Lower lobe of right lung (tissue), 2 donors: ENCODE results near the gene DUSP10. TPM values are rescaled to one million over a fixed set of nuclear protein-coding genes. Genes with fewer than 3 reads are reported as not detected.

ENCODE experiments used
- ATAC-seq, 2 donors: fragments of 200-7000 bp; cut with Tn5 transposase; one replicate each; pipeline ENCODE4 v1.9.1; 2020 to 2022; ENCODE audit warnings: mild to moderate bottlenecking in 2 of 2, moderate library complexity in 2 of 2
- DNase-seq: peaks from one replicate; pipeline ENCODE4 v3.0.0-alpha.2; 2020
- H3K27ac ChIP-seq: fragments of 200-600 bp; one replicate; pipeline ENCODE4 v1.8.0; 2022
- H3K27me3 ChIP-seq: fragments of 200-600 bp; one replicate; pipeline ENCODE4 v1.8.0; 2022; ENCODE audit warnings: low read depth
- H3K36me3 ChIP-seq: fragments of 200-600 bp; one replicate; pipeline ENCODE4 v1.8.0; 2022; ENCODE audit warnings: mild to moderate bottlenecking
- H3K4me1 ChIP-seq: fragments of 200-600 bp; one replicate; pipeline ENCODE4 v1.8.0; 2022
- H3K4me3 ChIP-seq: fragments of 200-600 bp; one replicate; pipeline ENCODE4 v1.8.0; 2022; ENCODE audit warnings: mild to moderate bottlenecking
- H3K9me3 ChIP-seq: fragments of 200-600 bp; one replicate; pipeline ENCODE4 v1.8.0; 2022
- intact Hi-C: fragments of 100-400 bp; cut with DNase I; formaldehyde crosslinking; loops from one replicate; pipeline ENCODE4 v1.11.0; 2022
- total RNA-seq: library from RNA; stranded (reverse); fragmentation: NEBNext Ultra II Directional; extraction: Animal tissue kit (Norgen Biotek cat#: 25700); gene quantifications from one replicate; pipeline ENCODE4 v1.2.1, GENCODE V29; 2021
- TF ChIP-seq, protein P1 (sequence below): fragments of 200-600 bp; IDR thresholded peaks from one replicate; pipeline ENCODE4 v1.8.0; 2022; ENCODE audit warnings: antibody characterized with exemption, mild to moderate bottlenecking
- donor health status: DM: no; HTN: yes; CAD: no; lungs with severe emphysema.

The DUSP10 gene
- total RNA-seq, 1 donor from 2014 or later, result 8.7 TPM

DNA sequence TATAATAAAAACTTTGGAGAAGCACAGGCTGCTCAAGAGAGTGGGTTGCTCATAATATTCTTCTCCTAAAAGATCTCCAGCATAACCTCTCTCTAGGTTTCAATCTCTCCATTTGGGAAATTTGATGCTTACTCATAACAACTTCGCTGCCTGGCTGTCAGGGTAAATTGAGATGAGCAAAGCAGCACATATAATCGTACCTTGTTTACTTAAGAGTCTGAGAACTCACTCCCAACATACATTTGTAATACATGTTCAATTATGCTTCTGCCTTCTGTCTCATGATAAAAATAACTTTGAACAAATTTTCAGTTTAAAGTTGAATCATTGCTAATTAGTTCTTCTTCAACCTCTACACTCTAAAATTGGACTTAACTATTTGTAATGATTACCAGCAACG is 68.9 kb downstream of the DUSP10 start:
- no peak for DNase-seq
- Histone ChIP-seq H3K27ac (no peak overlapping the region), H3K4me3 (no peak overlapping the region), H3K9me3 (no peaks in the 10 kb centered on the region), H3K36me3 (no peaks in the 10 kb centered on the region), H3K4me1 (no peaks in the 10 kb centered on the region), H3K27me3 (no peaks in the 10 kb centered on the region)
- intact Hi-C loops, result no loop called here
- TF ChIP-seq, protein P1, sequence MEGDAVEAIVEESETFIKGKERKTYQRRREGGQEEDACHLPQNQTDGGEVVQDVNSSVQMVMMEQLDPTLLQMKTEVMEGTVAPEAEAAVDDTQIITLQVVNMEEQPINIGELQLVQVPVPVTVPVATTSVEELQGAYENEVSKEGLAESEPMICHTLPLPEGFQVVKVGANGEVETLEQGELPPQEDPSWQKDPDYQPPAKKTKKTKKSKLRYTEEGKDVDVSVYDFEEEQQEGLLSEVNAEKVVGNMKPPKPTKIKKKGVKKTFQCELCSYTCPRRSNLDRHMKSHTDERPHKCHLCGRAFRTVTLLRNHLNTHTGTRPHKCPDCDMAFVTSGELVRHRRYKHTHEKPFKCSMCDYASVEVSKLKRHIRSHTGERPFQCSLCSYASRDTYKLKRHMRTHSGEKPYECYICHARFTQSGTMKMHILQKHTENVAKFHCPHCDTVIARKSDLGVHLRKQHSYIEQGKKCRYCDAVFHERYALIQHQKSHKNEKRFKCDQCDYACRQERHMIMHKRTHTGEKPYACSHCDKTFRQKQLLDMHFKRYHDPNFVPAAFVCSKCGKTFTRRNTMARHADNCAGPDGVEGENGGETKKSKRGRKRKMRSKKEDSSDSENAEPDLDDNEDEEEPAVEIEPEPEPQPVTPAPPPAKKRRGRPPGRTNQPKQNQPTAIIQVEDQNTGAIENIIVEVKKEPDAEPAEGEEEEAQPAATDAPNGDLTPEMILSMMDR, result no peak
- ATAC-seq, result no peak

GRCh38 chr1:221672239-221672645 is 69.6 kb downstream of the DUSP10 start:
- no peak overlapping the region for H3K27ac ChIP-seq
- no peaks in the 10 kb centered on the region for H3K9me3 ChIP-seq
- no peaks in the 10 kb centered on the region for H3K27me3 ChIP-seq
- intact Hi-C loops, result no loop called here
- H3K4me3 ChIP-seq, result no peak overlapping the region
- H3K36me3 ChIP-seq, result no peaks in the 10 kb centered on the region
- TF ChIP-seq, protein P1, result no peak
- H3K4me1 ChIP-seq, result no peaks in the 10 kb centered on the region
- no peak for DNase-seq
- ATAC-seq, result no peak

GRCh38 chr1:221670081-221670480 is 71.8 kb downstream of the DUSP10 start:
- DNase-seq, result no peak
- ATAC-seq, result no peak

GRCh38 chr1:221669441-221669840 is 72.4 kb downstream of the DUSP10 start:
- H3K27ac ChIP-seq, result no peak overlapping the region
- no peaks in the 10 kb centered on the region for H3K9me3 ChIP-seq
- ATAC-seq (no peak), DNase-seq (no peak)
- no peaks in the 10 kb centered on the region for H3K36me3 ChIP-seq
- intact Hi-C loops, result no loop called here
- TF ChIP-seq, protein P1, result no peak
- H3K27me3 ChIP-seq, result no peaks in the 10 kb centered on the region
- no peaks in the 10 kb centered on the region for H3K4me1 ChIP-seq
- H3K4me3 ChIP-seq, result no peak overlapping the region

More at GRCh38 chr1:221670081-221670480, 71.8 kb downstream of the DUSP10 start:
- Histone ChIP-seq H3K36me3 (no peaks in the 10 kb centered on the region), H3K9me3 (no peaks in the 10 kb centered on the region), H3K27ac (no peak overlapping the region), H3K4me1 (no peaks in the 10 kb centered on the region), H3K27me3 (no peaks in the 10 kb centered on the region), H3K4me3 (no peak overlapping the region)
- TF ChIP-seq, protein P1, result no peak
- intact Hi-C loops, result no loop called here

DNA sequence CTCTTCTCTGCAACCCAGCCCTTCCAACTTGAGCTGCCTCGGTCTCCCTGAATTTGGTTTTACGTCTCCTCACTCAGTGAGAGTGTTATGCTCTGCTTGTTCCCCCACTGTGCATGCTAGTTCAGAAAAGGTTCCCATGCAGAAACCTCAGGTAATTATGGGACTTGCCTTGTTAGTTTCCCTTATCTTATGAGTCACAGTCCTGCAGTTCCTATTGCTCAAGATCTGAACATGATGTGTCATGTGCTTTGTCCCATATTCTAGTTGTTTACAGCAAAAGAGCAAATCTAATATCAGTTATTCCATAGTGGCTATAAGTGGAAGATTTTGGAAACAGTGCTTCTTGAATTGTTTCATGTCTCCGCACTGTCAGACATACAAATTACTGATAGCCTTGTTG is 74.4 kb downstream of the DUSP10 start:
- H3K27ac ChIP-seq, result no peak overlapping the region
- no peak for ATAC-seq
- DNase-seq, result no peak

More for the DNA sequence above, 74.4 kb downstream of the DUSP10 start:
- Histone ChIP-seq H3K36me3 (no peaks in the 10 kb centered on the region), H3K4me3 (no peak overlapping the region), H3K27me3 (no peaks in the 10 kb centered on the region), H3K4me1 (no peaks in the 10 kb centered on the region), H3K9me3 (no peaks in the 10 kb centered on the region)
- intact Hi-C loops, result no loop called here
- TF ChIP-seq, protein P1, result no peak
